H1 (cell line): Measurements from ENCODE around the gene BBS9. TPM values are rescaled to one million over a fixed set of nuclear protein-coding genes. Genes with fewer than 3 reads are reported as not detected.

ENCODE experiments used
- CTCF ChIA-PET: fragments of 300-600 bp; sonication (Branson Sonifier 250); formaldehyde crosslinking; loops from one replicate; lab custom pipeline; 2021; ENCODE audit not compliant: partially characterized antibody; lab: Charles Lee
- POLR2A ChIA-PET: fragments of 300-600 bp; sonication (Branson Sonifier 250); formaldehyde crosslinking; loops from one replicate; lab custom pipeline; 2021; ENCODE audit warnings: inconsistent platforms; ENCODE audit not compliant: partially characterized antibody; lab: Charles Lee
- DNase-seq, 2 experiments: peaks; one replicate each; pipeline versions ENCODE4 v3.0.0 to v3.0.0-alpha.2; 2010 to 2022; ENCODE audit warnings: low spot score in 2 of 2, low read depth in 1 of 2, mixed read lengths in 1 of 2
- FAIRE-seq: peaks from 2 replicates; lab custom pipeline; 2011; peaks lifted over from hg19 to GRCh38; lab: Jason Lieb, UNC
- H2AFZ ChIP-seq: 2 replicates; pipeline ENCODE4 v1.8.1; 2012; ENCODE audit warnings: low read length, inconsistent platforms
- H2AK5ac ChIP-seq: 2 replicates; pipeline ENCODE4 v1.6.1; 2013; ENCODE audit warnings: low read depth, low read length
- H2BK120ac ChIP-seq: replicated peaks from 2 replicates; pipeline ENCODE3; 2013; ENCODE audit warnings: low read depth, low read length, inconsistent platforms
- H2BK12ac ChIP-seq: 2 replicates; pipeline ENCODE4 v1.6.1; 2013; ENCODE audit warnings: low read depth, low read length
- H2BK15ac ChIP-seq: 2 replicates; pipeline ENCODE4 v1.6.1; 2013; ENCODE audit warnings: low read length
- H2BK20ac ChIP-seq: 2 replicates; pipeline ENCODE4 v1.6.1; 2013; ENCODE audit warnings: low read length
- H2BK5ac ChIP-seq: 2 replicates; pipeline ENCODE4 v1.6.1; 2013; ENCODE audit warnings: low read depth, low read length
- H3K14ac ChIP-seq: 2 replicates; pipeline ENCODE4 v1.6.1; 2013; ENCODE audit warnings: inconsistent platforms; ENCODE audit not compliant: insufficient read length
- H3K18ac ChIP-seq: 2 replicates; pipeline ENCODE4 v1.6.1; 2013; ENCODE audit warnings: low read length; ENCODE audit errors: extremely low read depth
- H3K23ac ChIP-seq: 2 replicates; pipeline ENCODE4 v1.6.1; 2013; ENCODE audit warnings: inconsistent platforms; ENCODE audit not compliant: insufficient read length
- H3K23me2 ChIP-seq: 2 replicates; pipeline ENCODE4 v1.6.1; 2013; ENCODE audit warnings: low read depth, low read length
- H3K27ac ChIP-seq: 2 replicates; pipeline ENCODE4 v1.6.1; 2011; ENCODE audit warnings: low read depth, low read length, inconsistent platforms
- H3K27me3 ChIP-seq, 4 experiments: replicated peaks in 1 of 4; 1 replicate in 1 of 4; 2 replicates in 3 of 4; pipeline versions ENCODE4 v1.6.1 to v1.8.1; 2011 to 2013; ENCODE audit warnings: low read length in 3 of 4, mild to moderate bottlenecking in 3 of 4, inconsistent platforms in 2 of 4, mixed read lengths in 2 of 4, moderate library complexity in 1 of 4; ENCODE audit not compliant: control insufficient read depth in 3 of 4, insufficient read depth in 3 of 4; ENCODE audit errors: extremely low read depth in 1 of 4
- H3K36me3 ChIP-seq, 4 experiments: 2 replicates each; pipeline versions ENCODE4 v1.6.1 to v1.8.1; 2011 to 2013; ENCODE audit warnings: mild to moderate bottlenecking in 4 of 4, low read length in 3 of 4, moderate library complexity in 2 of 4, control low read depth in 1 of 4, inconsistent platforms in 1 of 4; ENCODE audit not compliant: insufficient read depth in 4 of 4, control insufficient read depth in 2 of 4
- H3K4ac ChIP-seq: replicated peaks from 2 replicates; pipeline ENCODE3; 2013; ENCODE audit warnings: low read length, low read depth, mixed read lengths, inconsistent platforms; ENCODE audit not compliant: insufficient read length
- H3K4me1 ChIP-seq, 4 experiments: replicated peaks in 1 of 4; 1 replicate in 1 of 4; 2 replicates in 3 of 4; pipeline versions ENCODE4 v1.6.1 to v1.8.1; 2011 to 2013; ENCODE audit warnings: low read length in 3 of 4, inconsistent platforms in 2 of 4, mixed read lengths in 1 of 4; ENCODE audit not compliant: insufficient read depth in 4 of 4, control insufficient read depth in 3 of 4
- H3K4me2 ChIP-seq, 2 experiments: 2 replicates each; pipeline versions ENCODE4 v1.6.1 to v1.8.1; 2011 to 2013; ENCODE audit warnings: low read depth in 2 of 2, low read length in 2 of 2, control low read depth in 1 of 2, inconsistent platforms in 1 of 2, mild to moderate bottlenecking in 1 of 2; ENCODE audit not compliant: insufficient read depth in 1 of 2
- H3K4me3 ChIP-seq, 4 experiments: fragments of 200-600, 300-600 bp in 1 of 4; sonication (generic), shearing (Covaris generic), sonication (Bioruptor Twin) in 1 of 4; 2 replicates each; pipeline versions ENCODE4 v1.5.1 to v1.8.1; 2011 to 2016; ENCODE audit warnings: low read length in 4 of 4, low read depth in 3 of 4, control low read depth in 2 of 4, inconsistent platforms in 2 of 4, mild to moderate bottlenecking in 2 of 4, mixed read lengths in 1 of 4, moderate library complexity in 1 of 4; ENCODE audit not compliant: insufficient read depth in 2 of 4; ENCODE audit errors: extremely low read depth in 1 of 4
- H3K56ac ChIP-seq: replicated peaks from 2 replicates; pipeline ENCODE3; 2013; ENCODE audit warnings: low read depth, mild to moderate bottlenecking, mixed read lengths, low read length, inconsistent platforms; ENCODE audit not compliant: insufficient read length
- H3K79me1 ChIP-seq: 2 replicates; pipeline ENCODE4 v1.6.1; 2013; ENCODE audit warnings: low read depth, low read length, control low read depth
- H3K79me2 ChIP-seq, 2 experiments: 2 replicates each; pipeline versions ENCODE4 v1.6.1 to v1.8.1; 2012 to 2013; ENCODE audit warnings: low read length in 2 of 2, mild to moderate bottlenecking in 2 of 2, inconsistent platforms in 1 of 2; ENCODE audit not compliant: insufficient read depth in 2 of 2, control insufficient read depth in 1 of 2
- H3K9ac ChIP-seq, 4 experiments: replicated peaks in 1 of 4; 1 replicate in 1 of 4; 2 replicates in 3 of 4; pipeline versions ENCODE4 v1.6.1 to v1.8.1; 2011 to 2013; ENCODE audit warnings: low read depth in 3 of 4, low read length in 3 of 4, control low read depth in 2 of 4, mild to moderate bottlenecking in 2 of 4, moderate library complexity in 2 of 4, inconsistent platforms in 1 of 4; ENCODE audit errors: extremely low read depth in 1 of 4
- H3K9me3 ChIP-seq, 2 experiments: 2 replicates each; pipeline versions ENCODE4 v1.6.1 to v1.8.1; 2012 to 2013; ENCODE audit warnings: mild to moderate bottlenecking in 2 of 2, moderate library complexity in 2 of 2, control low read depth in 1 of 2, inconsistent platforms in 1 of 2, low read depth in 1 of 2, low read length in 1 of 2, mixed read lengths in 1 of 2; ENCODE audit not compliant: insufficient read depth in 2 of 2
- H4K20me1 ChIP-seq, 2 experiments: replicated peaks in 1 of 2; 2 replicates each; pipeline versions ENCODE3 to v1.8.1; 2011 to 2013; ENCODE audit warnings: inconsistent platforms in 2 of 2, low read length in 2 of 2, mild to moderate bottlenecking in 1 of 2; ENCODE audit not compliant: insufficient read depth in 2 of 2, control insufficient read depth in 1 of 2
- H4K5ac ChIP-seq: 2 replicates; pipeline ENCODE4 v1.6.1; 2013; ENCODE audit warnings: low read length, low read depth, mixed read lengths, inconsistent platforms; ENCODE audit not compliant: insufficient read length
- H4K8ac ChIP-seq: 2 replicates; pipeline ENCODE4 v1.8.0; 2013; ENCODE audit warnings: mild to moderate bottlenecking, moderate library complexity, low read length, inconsistent platforms; ENCODE audit not compliant: insufficient read depth; ENCODE audit errors: extremely low read depth
- H4K91ac ChIP-seq: replicated peaks from 2 replicates; pipeline ENCODE3; 2013; ENCODE audit warnings: low read length, mixed read lengths, inconsistent platforms; ENCODE audit not compliant: insufficient read length
- ASH2L ChIP-seq: fragments of 200-600, 300-600 bp; sonication (generic); IDR thresholded peaks from one replicate; pipeline ENCODE4 v1.7.1; 2017; ENCODE audit warnings: low read length
- CHD2 ChIP-seq: IDR thresholded peaks from 2 replicates; pipeline ENCODE4 v1.6.1; 2012; ENCODE audit warnings: low read length, improper control_type of control experiment
- EZH2 ChIP-seq: fragments of 200-600 bp; sonication (generic); IDR thresholded peaks from 2 replicates; pipeline ENCODE4 v1.7.1; 2012; ENCODE audit warnings: low read depth, mild to moderate bottlenecking, moderate library complexity, low read length, inconsistent platforms; ENCODE audit not compliant: severe bottlenecking
- JUND ChIP-seq: IDR thresholded peaks from 2 replicates; pipeline ENCODE4 v1.6.1; 2011; ENCODE audit warnings: mild to moderate bottlenecking, improper control_type of control experiment, low read length
- KDM4A ChIP-seq: IDR thresholded peaks from one replicate; pipeline ENCODE4 v1.7.1; 2012; ENCODE audit warnings: low read depth, mild to moderate bottlenecking, moderate library complexity, low read length, inconsistent platforms; ENCODE audit not compliant: severe bottlenecking
- PHF8 ChIP-seq: fragments of 200-600 bp; sonication (generic); conservative IDR thresholded peaks from 2 replicates; pipeline ENCODE4 v1.7.1; 2012; ENCODE audit warnings: low read depth, mild to moderate bottlenecking, inconsistent platforms, low read length, moderate library complexity
- POU5F1 ChIP-seq: IDR thresholded peaks from 2 replicates; pipeline ENCODE4 v1.6.1; 2011; ENCODE audit warnings: low read depth, mild to moderate bottlenecking, low read length, moderate library complexity
- RAD21 ChIP-seq, 2 experiments: IDR thresholded peaks in 1 of 2; conservative IDR thresholded peaks in 1 of 2; 2 replicates each; pipeline ENCODE4 v1.6.1; 2011; ENCODE audit warnings: low read depth in 2 of 2, low read length in 2 of 2, improper control_type of control experiment in 1 of 2, inconsistent platforms in 1 of 2, mild to moderate bottlenecking in 1 of 2, moderate library complexity in 1 of 2
- RFX5 ChIP-seq: IDR thresholded peaks from 2 replicates; pipeline ENCODE4 v1.6.1; 2011; ENCODE audit warnings: low read depth, low read length, improper control_type of control experiment, borderline replicate concordance
- SAP30 ChIP-seq: fragments of 300-600 bp; sonication (generic); IDR thresholded peaks from 2 replicates; pipeline ENCODE4 v1.7.1; 2012; ENCODE audit warnings: low read length, moderate library complexity, mild to moderate bottlenecking, inconsistent platforms; ENCODE audit not compliant: insufficient read depth, insufficient replicate concordance
- SIRT6 ChIP-seq: IDR thresholded peaks from one replicate; pipeline ENCODE4 v1.7.1; 2012; ENCODE audit warnings: low read length, inconsistent platforms
- USF2 ChIP-seq: IDR thresholded peaks from 2 replicates; pipeline ENCODE4 v1.6.1; 2011; ENCODE audit warnings: low read length, improper control_type of control experiment
- WGBS, 2 experiments: shearing (Covaris generic) in 1 of 2; methylation state at CpG; one replicate each; pipeline versions ENCODE4 v1.1.6 to v1.1.7; 2013 to 2015; ENCODE audit warnings: low lambda C conversion rate in 2 of 2, mixed read lengths in 2 of 2, inconsistent platforms in 1 of 2, low coverage in 1 of 2, missing lambda C conversion rate in 1 of 2; ENCODE audit not compliant: insufficient replicate concordance in 2 of 2, insufficient coverage in 1 of 2, insufficient read length in 1 of 2; ENCODE audit errors: extremely low coverage in 1 of 2, missing lambda C conversion rate in 1 of 2; 5-methylcytosine and 5-hydroxymethylcytosine counted together
- polyA plus RNA-seq, 7 experiments: library from polyadenylated mRNA; depleted of rRNA in 3 of 7; stranded (reverse) in 5 of 7; unstranded in 2 of 7; fragments of >200 nt in 5 of 7; fragments of 200-250 nt in 2 of 7; gene quantifications; 1 replicate in 5 of 7; 2 replicates in 1 of 7; 4 replicates in 1 of 7; pipeline versions ENCODE4 v1.2.1 to v1.2.3, GENCODE V29; 2011 to 2013; ENCODE audit warnings: missing spikeins in 2 of 7, mixed read lengths in 2 of 7
- total RNA-seq: library from RNA; stranded (reverse); fragmentation: NEBNext Ultra II Directional; extraction: Animal tissue kit (Norgen Biotek cat#: 25700); gene quantifications from 2 replicates; pipeline ENCODE4 v1.2.1, GENCODE V29; 2021

BBS9 gene
- total and polyA plus RNA-seq, 2 of the 8 experiments (the other 6 are each of a cell fraction or from before 2014, with no cell fraction given), result 22.3 to 37.0 TPM

- Histone ChIP-seq H2BK5ac (no peak overlapping the region), H2BK12ac (no peak overlapping the region), H2AFZ (no peak overlapping the region), H3K9ac (no peak overlapping the region), H2BK20ac (no peak overlapping the region), H3K4ac (no peak overlapping the region), H3K23ac (no peak overlapping the region), H3K79me1 (no peaks in the 10 kb centered on the region; the same call in 1 of the 2 replicates), H3K56ac (no peak overlapping the region), H3K23me2 (no peaks in the 10 kb centered on the region), H3K27me3 (no peaks in the 10 kb centered on the region), H4K8ac (no peak overlapping the region), H4K91ac (no peak overlapping the region), H3K14ac (no peak overlapping the region), H3K4me3 (no peak overlapping the region), H3K79me2 (no peaks in the 10 kb centered on the region), H2AK5ac (no peak overlapping the region), H3K4me1 (no peaks in the 10 kb centered on the region), H4K5ac (no peak overlapping the region), H3K9me3 (no peaks in the 10 kb centered on the region), H3K18ac (no peak overlapping the region), H2BK120ac (no peak overlapping the region), H2BK15ac (no peak overlapping the region), H3K36me3 (no peaks in the 10 kb centered on the region), H3K4me2 (no peak overlapping the region), H3K27ac (no peak overlapping the region), H4K20me1 (no peaks in the 10 kb centered on the region)
- 88% methylated on average over 3 of the region's 3 CpGs; no CpG with 5 or more reads in 1 of the 2 experiments for WGBS, 2 experiments
- peak; percentile 63 for FAIRE-seq
- DNase-seq, result no peak
- CTCF ChIA-PET, result no interaction called here
- POLR2A ChIA-PET, result no interaction called here
- TF ChIP-seq KDM4A (no peak), SIRT6 (no peak), PHF8 (no peak), USF2 (no peak), RAD21 (IDR thresholded peaks at IDR 0.05 in 1 of 2, conservative IDR thresholded peaks at IDR 0.05 in 1 of 2; ENCODE audit: low read depth in 2 of 2, low read length in 2 of 2) (no peak), RFX5 (no peak), CHD2 (no peak), JUND (no peak), ASH2L (no peak), EZH2 (no peak), SAP30 (no peak), POU5F1 (no peak)
These were observed 317.2 kb downstream of the BBS9 start for GRCh38 chr7:33446551-33446950.
